Glutamatergic neuron (in vitro differentiated cells): ENCODE data around the gene MLLT11. TPM values are rescaled to one million over a fixed set of nuclear protein-coding genes. Genes with fewer than 3 reads are reported as not detected.

ENCODE experiments used
- DNase-seq: peaks from one replicate; pipeline ENCODE4 v3.0.0; 2022
- H3K27ac Mint-ChIP-seq: one replicate; pipeline ENCODE4 v1.8.0; 2020; ENCODE audit warnings: mild to moderate bottlenecking, mixed read lengths, inconsistent platforms; ENCODE audit not compliant: unreplicated experiment
- H3K27me3 Mint-ChIP-seq: one replicate; pipeline ENCODE4 v1.8.0; 2020; ENCODE audit warnings: mild to moderate bottlenecking, moderate library complexity, mixed read lengths, inconsistent platforms; ENCODE audit not compliant: unreplicated experiment
- H3K36me3 Mint-ChIP-seq: one replicate; pipeline ENCODE4 v1.8.0; 2020; ENCODE audit warnings: mild to moderate bottlenecking, mixed read lengths, inconsistent platforms; ENCODE audit not compliant: unreplicated experiment
- H3K4me1 Mint-ChIP-seq: one replicate; pipeline ENCODE4 v1.8.0; 2020; ENCODE audit warnings: mild to moderate bottlenecking, low read depth, mixed read lengths, inconsistent platforms; ENCODE audit not compliant: unreplicated experiment
- H3K4me3 Mint-ChIP-seq: one replicate; pipeline ENCODE4 v1.8.0; 2020; ENCODE audit warnings: mild to moderate bottlenecking, mixed read lengths, inconsistent platforms; ENCODE audit not compliant: unreplicated experiment
- H3K9me3 Mint-ChIP-seq: one replicate; pipeline ENCODE4 v1.8.0; 2020; ENCODE audit warnings: mild to moderate bottlenecking, moderate library complexity, mixed read lengths, inconsistent platforms; ENCODE audit not compliant: unreplicated experiment
- total RNA-seq: library from RNA; stranded (reverse); fragmentation: NEBNext Ultra II Directional; extraction: Animal tissue kit (Norgen Biotek cat#: 25700); gene quantifications from one replicate; pipeline ENCODE4 v1.2.1, GENCODE V29; 2021; ENCODE audit not compliant: unreplicated experiment
- TF ChIP-seq, protein P1 (sequence below): fragments of 200-600 bp; sonication (generic); IDR thresholded peaks from one replicate; pipeline ENCODE4 v1.5.0; 2021; ENCODE audit not compliant: partially characterized antibody, unreplicated experiment

MLLT11 gene
- total RNA-seq, 1 donor from 2014 or later: 504 TPM

GRCh38 chr1:151037032-151037431 lies 23.2 kb upstream of the MLLT11 start:
- Mint-ChIP-seq H3K27me3 (no peaks in the 10 kb centered on the region), H3K9me3 (no peaks in the 10 kb centered on the region), H3K4me3 (no peak overlapping the region), H3K4me1 (no peaks in the 10 kb centered on the region), H3K36me3 (no peaks in the 10 kb centered on the region), H3K27ac (no peak overlapping the region)
- TF ChIP-seq, protein P1, sequence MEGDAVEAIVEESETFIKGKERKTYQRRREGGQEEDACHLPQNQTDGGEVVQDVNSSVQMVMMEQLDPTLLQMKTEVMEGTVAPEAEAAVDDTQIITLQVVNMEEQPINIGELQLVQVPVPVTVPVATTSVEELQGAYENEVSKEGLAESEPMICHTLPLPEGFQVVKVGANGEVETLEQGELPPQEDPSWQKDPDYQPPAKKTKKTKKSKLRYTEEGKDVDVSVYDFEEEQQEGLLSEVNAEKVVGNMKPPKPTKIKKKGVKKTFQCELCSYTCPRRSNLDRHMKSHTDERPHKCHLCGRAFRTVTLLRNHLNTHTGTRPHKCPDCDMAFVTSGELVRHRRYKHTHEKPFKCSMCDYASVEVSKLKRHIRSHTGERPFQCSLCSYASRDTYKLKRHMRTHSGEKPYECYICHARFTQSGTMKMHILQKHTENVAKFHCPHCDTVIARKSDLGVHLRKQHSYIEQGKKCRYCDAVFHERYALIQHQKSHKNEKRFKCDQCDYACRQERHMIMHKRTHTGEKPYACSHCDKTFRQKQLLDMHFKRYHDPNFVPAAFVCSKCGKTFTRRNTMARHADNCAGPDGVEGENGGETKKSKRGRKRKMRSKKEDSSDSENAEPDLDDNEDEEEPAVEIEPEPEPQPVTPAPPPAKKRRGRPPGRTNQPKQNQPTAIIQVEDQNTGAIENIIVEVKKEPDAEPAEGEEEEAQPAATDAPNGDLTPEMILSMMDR: no peak
- no peak for DNase-seq

DNA sequence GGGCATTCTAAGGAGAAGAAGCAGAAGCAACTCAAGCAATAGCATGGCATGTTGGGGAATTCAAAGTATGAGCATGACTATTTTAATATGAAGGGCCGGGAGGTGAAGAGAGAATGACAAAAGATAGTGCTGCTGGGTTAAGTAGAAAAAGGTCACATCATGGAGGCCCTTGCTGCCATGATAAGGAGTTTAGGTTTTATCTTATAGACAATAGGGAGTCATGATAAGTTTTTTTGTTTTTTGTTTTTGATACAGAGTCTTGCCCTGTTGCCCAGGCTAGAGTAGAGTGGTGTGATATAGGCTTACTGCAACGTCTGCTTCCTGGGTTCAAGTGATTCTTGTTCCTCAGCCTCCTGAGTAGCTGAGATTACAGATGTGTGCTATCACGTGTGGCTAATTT lies 20.7 kb upstream of the MLLT11 start:
- no peak overlapping the region for H3K27ac Mint-ChIP-seq
- no peaks in the 10 kb centered on the region for H3K4me1 Mint-ChIP-seq
- H3K4me3 Mint-ChIP-seq: no peak overlapping the region

GRCh38 chr1:151043163-151043562 lies 17.0 kb upstream of the MLLT11 start:
- Mint-ChIP-seq H3K4me1 (no peaks in the 10 kb centered on the region), H3K36me3 (peaks cover 4% of the 10 kb centered on the region), H3K27ac (no peak overlapping the region), H3K4me3 (no peak overlapping the region), H3K27me3 (no peaks in the 10 kb centered on the region), H3K9me3 (peaks cover 9% of the 10 kb centered on the region)
- no peak for DNase-seq
- TF ChIP-seq, protein P1: no peak

More for the DNA sequence above, 20.7 kb upstream of the MLLT11 start:
- Mint-ChIP-seq H3K27me3 (no peaks in the 10 kb centered on the region), H3K9me3 (peaks cover 3% of the 10 kb centered on the region), H3K36me3 (peaks cover 4% of the 10 kb centered on the region)
- TF ChIP-seq, protein P1: no peak
- DNase-seq: no peak

- H3K27me3 Mint-ChIP-seq: peaks cover 3% of the 10 kb centered on the region
- H3K27ac Mint-ChIP-seq: peak within 1 kb of the TSS; percentile 94
- DNase-seq: peak; percentile 74
- H3K9me3 Mint-ChIP-seq: peaks cover 10% of the 10 kb centered on the region
- peaks cover 4% of the 10 kb centered on the region for H3K36me3 Mint-ChIP-seq
- TF ChIP-seq, protein P1: no peak
- H3K4me3 Mint-ChIP-seq: peak within 1 kb of the TSS; percentile 99
- H3K4me1 Mint-ChIP-seq: no peaks in the 10 kb centered on the region
Measured at GRCh38 chr1:151047591-151047924, 12.6 kb upstream of the MLLT11 start, which contains the start of gene C1orf56. TSS of gene C1orf56 (plus strand) at chr1:151047751. CDS start at chr1:151047848, 97 bp downstream.

DNA sequence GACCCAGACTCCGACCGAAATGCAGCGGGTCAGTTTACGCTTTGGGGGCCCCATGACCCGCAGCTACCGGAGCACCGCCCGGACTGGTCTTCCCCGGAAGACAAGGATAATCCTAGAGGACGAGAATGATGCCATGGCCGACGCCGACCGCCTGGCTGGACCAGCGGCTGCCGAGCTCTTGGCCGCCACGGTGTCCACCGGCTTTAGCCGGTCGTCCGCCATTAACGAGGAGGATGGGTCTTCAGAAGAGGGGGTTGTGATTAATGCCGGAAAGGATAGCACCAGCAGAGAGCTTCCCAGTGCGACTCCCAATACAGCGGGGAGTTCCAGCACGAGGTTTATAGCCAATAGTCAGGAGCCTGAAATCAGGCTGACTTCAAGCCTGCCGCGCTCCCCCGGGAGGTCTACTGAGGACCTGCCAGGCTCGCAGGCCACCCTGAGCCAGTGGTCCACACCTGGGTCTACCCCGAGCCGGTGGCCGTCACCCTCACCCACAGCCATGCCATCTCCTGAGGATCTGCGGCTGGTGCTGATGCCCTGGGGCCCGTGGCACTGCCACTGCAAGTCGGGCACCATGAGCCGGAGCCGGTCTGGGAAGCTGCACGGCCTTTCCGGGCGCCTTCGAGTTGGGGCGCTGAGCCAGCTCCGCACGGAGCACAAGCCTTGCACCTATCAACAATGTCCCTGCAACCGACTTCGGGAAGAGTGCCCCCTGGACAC lies 12.1 kb upstream of the MLLT11 start:
- H3K9me3 Mint-ChIP-seq: peaks cover 10% of the 10 kb centered on the region
- DNase-seq: peak; percentile 73

More for the DNA sequence above, 12.1 kb upstream of the MLLT11 start:
- peaks cover 3% of the 10 kb centered on the region for H3K27me3 Mint-ChIP-seq
- TF ChIP-seq, protein P1: peak; percentile 73
- peaks cover 4% of the 10 kb centered on the region for H3K36me3 Mint-ChIP-seq
- peak overlapping the region; percentile 99 for H3K4me3 Mint-ChIP-seq
- H3K4me1 Mint-ChIP-seq: no peaks in the 10 kb centered on the region
- H3K27ac Mint-ChIP-seq: peak overlapping the region; percentile 94
